ENCODE data around the gene STARD3NL. TPM values are rescaled to one million over a fixed set of nuclear protein-coding genes. Genes with fewer than 3 reads are reported as not detected.

The STARD3NL gene
- polyA plus RNA-seq, 1 donor (not counting 4 experiments of a cell fraction or from before 2014, with no cell fraction given): 45.1 TPM

DNA sequence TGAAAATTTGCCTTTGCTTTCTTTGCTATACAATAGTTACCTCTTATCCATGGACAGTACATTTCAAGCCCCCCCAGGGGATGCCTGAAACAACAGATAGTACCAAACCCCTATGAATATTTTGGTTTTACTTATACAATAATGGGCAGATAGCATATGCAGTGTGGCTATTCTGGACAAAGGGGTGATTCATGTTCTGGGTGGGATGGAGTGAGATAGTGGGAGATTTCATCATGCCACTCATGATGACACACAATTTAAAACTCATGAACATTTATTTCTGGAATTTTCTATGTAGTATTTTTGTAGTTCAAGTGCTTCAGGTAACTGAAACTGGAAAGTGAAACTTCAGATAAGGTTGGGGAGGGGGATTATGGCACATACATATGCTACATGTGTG, 12.0 kb downstream of the STARD3NL start:
- Histone ChIP-seq H3K27me3 (ENCODE audit: control insufficient read depth, extremely low read depth, insufficient read depth, low read length) (no peaks in the 10 kb centered on the region), H3K36me3 (ENCODE audit: control insufficient read depth in 2 of 2, extremely low read depth in 1 of 2, insufficient read depth in 2 of 2, low read length in 2 of 2) (no peaks in the 10 kb centered on the region), H3K4me3 (ENCODE audit: control insufficient read depth in 2 of 3, extremely low read depth in 1 of 3, insufficient read depth in 2 of 3, low read depth in 1 of 3, low read length in 3 of 3) (no peak overlapping the region), H3K27ac (ENCODE audit: control insufficient read depth, insufficient read depth, low read length) (no peak overlapping the region), H3K9me1 (ENCODE audit: control insufficient read depth, extremely low read depth, insufficient read depth, low read length) (no peaks in the 10 kb centered on the region), H3K79me2 (ENCODE audit: control insufficient read depth, insufficient read depth, low read length) (peaks cover 66% of the 10 kb centered on the region), H3K4me1 (ENCODE audit: control insufficient read depth, extremely low read depth, insufficient read depth, low read length) (peaks cover 8% of the 10 kb centered on the region), H3K9me3 (ENCODE audit: control insufficient read depth, low read depth, low read length) (no peaks in the 10 kb centered on the region), H2AFZ (ENCODE audit: control insufficient read depth, low read length) (no peak overlapping the region), H4K20me1 (ENCODE audit: control insufficient read depth, extremely low read depth, insufficient read depth, low read length) (no peaks in the 10 kb centered on the region), H3K4me2 (ENCODE audit: control insufficient read depth, extremely low read depth, insufficient read depth, low read depth, low read length) (no peak overlapping the region), H3K9ac (ENCODE audit: control insufficient read depth, extremely low read depth, insufficient read depth, low read length) (no peak overlapping the region)
- dilution Hi-C loops (cut with MboI; ENCODE audit: extremely low pct_ligation_motif_present, low sequenced_read_pairs): no loop called here
- TF ChIP-seq, protein P1, sequence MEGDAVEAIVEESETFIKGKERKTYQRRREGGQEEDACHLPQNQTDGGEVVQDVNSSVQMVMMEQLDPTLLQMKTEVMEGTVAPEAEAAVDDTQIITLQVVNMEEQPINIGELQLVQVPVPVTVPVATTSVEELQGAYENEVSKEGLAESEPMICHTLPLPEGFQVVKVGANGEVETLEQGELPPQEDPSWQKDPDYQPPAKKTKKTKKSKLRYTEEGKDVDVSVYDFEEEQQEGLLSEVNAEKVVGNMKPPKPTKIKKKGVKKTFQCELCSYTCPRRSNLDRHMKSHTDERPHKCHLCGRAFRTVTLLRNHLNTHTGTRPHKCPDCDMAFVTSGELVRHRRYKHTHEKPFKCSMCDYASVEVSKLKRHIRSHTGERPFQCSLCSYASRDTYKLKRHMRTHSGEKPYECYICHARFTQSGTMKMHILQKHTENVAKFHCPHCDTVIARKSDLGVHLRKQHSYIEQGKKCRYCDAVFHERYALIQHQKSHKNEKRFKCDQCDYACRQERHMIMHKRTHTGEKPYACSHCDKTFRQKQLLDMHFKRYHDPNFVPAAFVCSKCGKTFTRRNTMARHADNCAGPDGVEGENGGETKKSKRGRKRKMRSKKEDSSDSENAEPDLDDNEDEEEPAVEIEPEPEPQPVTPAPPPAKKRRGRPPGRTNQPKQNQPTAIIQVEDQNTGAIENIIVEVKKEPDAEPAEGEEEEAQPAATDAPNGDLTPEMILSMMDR (optimal IDR thresholded peaks at IDR 0.05 in 1 of 3, IDR thresholded peaks at IDR 0.05 in 1 of 3, conservative IDR thresholded peaks at IDR 0.05 in 1 of 3; ENCODE audit: extremely low read depth in 1 of 3, insufficient read depth in 2 of 3, low read length in 3 of 3): no peak
- TF ChIP-seq EZH2 (IDR thresholded peaks at IDR 0.05; ENCODE audit: low read length): no peak
- FAIRE-seq (no peak), DNase-seq (ENCODE audit: low read depth, low spot score) (no peak)

DNA sequence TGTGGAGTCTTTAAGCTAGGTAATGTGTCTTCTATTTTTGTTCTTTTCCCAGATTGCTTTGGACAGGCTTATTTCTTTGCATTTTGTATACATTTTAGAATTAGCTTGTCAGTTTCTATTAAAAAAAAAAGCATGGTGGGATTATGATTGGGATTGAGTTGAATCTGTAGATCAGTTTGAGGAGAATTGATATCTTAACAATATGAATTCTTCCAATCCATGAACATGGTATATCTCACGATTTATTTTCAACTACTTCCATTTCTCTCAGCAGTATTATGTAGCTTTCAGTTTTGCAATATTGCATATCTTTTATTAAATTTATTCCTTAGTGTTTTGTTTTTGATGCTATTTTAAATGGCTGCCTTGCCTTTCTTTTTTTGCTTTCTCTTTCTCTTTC, 13.7 kb downstream of the STARD3NL start:
- Histone ChIP-seq H3K4me2 (ENCODE audit: control insufficient read depth, extremely low read depth, insufficient read depth, low read depth, low read length) (no peak overlapping the region), H3K27me3 (ENCODE audit: control insufficient read depth, extremely low read depth, insufficient read depth, low read length) (no peaks in the 10 kb centered on the region), H3K9ac (ENCODE audit: control insufficient read depth, extremely low read depth, insufficient read depth, low read length) (no peak overlapping the region), H3K9me3 (ENCODE audit: control insufficient read depth, low read depth, low read length) (no peaks in the 10 kb centered on the region), H3K9me1 (ENCODE audit: control insufficient read depth, extremely low read depth, insufficient read depth, low read length) (no peaks in the 10 kb centered on the region), H3K36me3 (ENCODE audit: control insufficient read depth in 2 of 2, extremely low read depth in 1 of 2, insufficient read depth in 2 of 2, low read length in 2 of 2) (no peaks in the 10 kb centered on the region), H3K79me2 (ENCODE audit: control insufficient read depth, insufficient read depth, low read length) (peaks cover 64% of the 10 kb centered on the region), H3K4me3 (ENCODE audit: control insufficient read depth in 2 of 3, extremely low read depth in 1 of 3, insufficient read depth in 2 of 3, low read depth in 1 of 3, low read length in 3 of 3) (no peak overlapping the region), H3K27ac (ENCODE audit: control insufficient read depth, insufficient read depth, low read length) (no peak overlapping the region), H4K20me1 (ENCODE audit: control insufficient read depth, extremely low read depth, insufficient read depth, low read length) (peaks cover 3% of the 10 kb centered on the region), H3K4me1 (ENCODE audit: control insufficient read depth, extremely low read depth, insufficient read depth, low read length) (peaks cover 13% of the 10 kb centered on the region), H2AFZ (ENCODE audit: control insufficient read depth, low read length) (no peak overlapping the region)
- FAIRE-seq (no peak), DNase-seq (ENCODE audit: low read depth, low spot score) (no peak)
- dilution Hi-C loops (cut with MboI; ENCODE audit: extremely low pct_ligation_motif_present, low sequenced_read_pairs): no loop called here
- TF ChIP-seq EZH2 (IDR thresholded peaks at IDR 0.05; ENCODE audit: low read length): no peak
- TF ChIP-seq, protein P1 (optimal IDR thresholded peaks at IDR 0.05 in 1 of 3, IDR thresholded peaks at IDR 0.05 in 1 of 3, conservative IDR thresholded peaks at IDR 0.05 in 1 of 3; ENCODE audit: extremely low read depth in 1 of 3, insufficient read depth in 2 of 3, low read length in 3 of 3): no peak

All from keratinocyte (primary cell).